DOHH2 (cell line): ENCODE measurements around the gene TIAM2.

Experiments
- H3F3A ChIP-seq: fragments of 200-600 bp; sonication (generic), shearing (Covaris generic); 2 replicates; pipeline ENCODE4 v1.6.0; 2016; ENCODE audit warnings: antibody characterized with exemption, mild to moderate bottlenecking; ENCODE audit not compliant: control insufficient read depth, insufficient read depth
- H3K27ac ChIP-seq: fragments of 200-600 bp; sonication (generic); 2 replicates; pipeline ENCODE4 v1.5.1; 2014; ENCODE audit warnings: low read depth, mild to moderate bottlenecking, low read length, moderate library complexity
- H3K27me3 ChIP-seq: fragments of 200-600 bp; sonication (generic); 2 replicates; pipeline ENCODE4 v1.6.1; 2014; ENCODE audit warnings: mild to moderate bottlenecking, low read length, mixed read lengths; ENCODE audit not compliant: control insufficient read depth
- H3K36me3 ChIP-seq: fragments of 200-600 bp; sonication (generic); 2 replicates; pipeline ENCODE4 v1.6.1; 2014; ENCODE audit warnings: mild to moderate bottlenecking, low read length, moderate library complexity, mixed read lengths; ENCODE audit not compliant: control insufficient read depth
- H3K4me1 ChIP-seq: fragments of 200-600 bp; sonication (generic); 2 replicates; pipeline ENCODE4 v1.6.1; 2014; ENCODE audit warnings: mild to moderate bottlenecking, low read length, mixed read lengths; ENCODE audit not compliant: control insufficient read depth
- H3K4me2 ChIP-seq: fragments of 200-600 bp; sonication (generic); 2 replicates; pipeline ENCODE4 v1.6.0; 2014; ENCODE audit warnings: mild to moderate bottlenecking, low read length, moderate library complexity
- H3K4me3 ChIP-seq: fragments of 200-600 bp; sonication (generic); 2 replicates; pipeline ENCODE4 v1.5.1; 2014; ENCODE audit warnings: mild to moderate bottlenecking, low read length, mixed read lengths
- H3K79me2 ChIP-seq: fragments of 200-600 bp; sonication (generic); 2 replicates; pipeline ENCODE4 v1.6.1; 2014; ENCODE audit warnings: mild to moderate bottlenecking, low read length, mixed read lengths; ENCODE audit not compliant: control insufficient read depth
- H3K9me2 ChIP-seq: fragments of 200-600 bp; sonication (generic); replicated peaks from 2 replicates; pipeline ENCODE4 v1.6.1; 2014; ENCODE audit warnings: mild to moderate bottlenecking, low read length, mixed read lengths; ENCODE audit not compliant: control insufficient read depth
- H3K9me3 ChIP-seq: fragments of 200-600 bp; sonication (generic); 2 replicates; pipeline ENCODE4 v1.6.1; 2014; ENCODE audit warnings: antibody characterized with exemption, low read length, mixed read lengths; ENCODE audit not compliant: control insufficient read depth, insufficient read depth
- H4K20me1 ChIP-seq: fragments of 200-600 bp; sonication (generic); 2 replicates; pipeline ENCODE4 v1.6.0; 2014; ENCODE audit warnings: low read depth, mild to moderate bottlenecking, antibody characterized with exemption, low read length, moderate library complexity; ENCODE audit not compliant: control insufficient read depth, insufficient read depth
- CTCF ChIP-seq: fragments of 200-600 bp; sonication (generic); IDR thresholded peaks from one replicate; pipeline ENCODE4 v1.5.1; 2014; ENCODE audit warnings: antibody characterized with exemption, mild to moderate bottlenecking, low read depth, low read length; ENCODE audit not compliant: poor library complexity, severe bottlenecking
- EZH2phosphoT487 ChIP-seq: fragments of 200-600 bp; sonication (generic); IDR thresholded peaks from 2 replicates; pipeline ENCODE4 v1.6.1; 2017; ENCODE audit warnings: borderline replicate concordance, mild to moderate bottlenecking, antibody characterized with exemption, low read length, moderate library complexity, mixed read lengths

Gene TIAM2

GRCh38 chr6:155212106-155212505, 217.0 kb downstream of the TIAM2 start:
- H3K4me1 ChIP-seq = no peaks in the 10 kb centered on the region
- no peaks in the 10 kb centered on the region for H3K27me3 ChIP-seq

GRCh38 chr6:155212616-155213380, 217.7 kb downstream of the TIAM2 start:
- H3K4me3 ChIP-seq = no peak overlapping the region
- no peaks in the 10 kb centered on the region for H3K9me3 ChIP-seq
- H4K20me1 ChIP-seq = no peaks in the 10 kb centered on the region
- no peak overlapping the region for H3K4me2 ChIP-seq
- H3F3A ChIP-seq = no peaks in the 10 kb centered on the region
- no peaks in the 10 kb centered on the region for H3K79me2 ChIP-seq
- H3K36me3 ChIP-seq = no peaks in the 10 kb centered on the region
- H3K4me1 ChIP-seq = no peaks in the 10 kb centered on the region
- no peaks in the 10 kb centered on the region for H3K27me3 ChIP-seq
- TF ChIP-seq CTCF = no peak
- no peak for TF ChIP-seq EZH2phosphoT487
- no peak overlapping the region for H3K27ac ChIP-seq
- no peaks in the 10 kb centered on the region for H3K9me2 ChIP-seq

More at GRCh38 chr6:155212106-155212505, 217.0 kb downstream of the TIAM2 start:
- Histone ChIP-seq H4K20me1 (no peaks in the 10 kb centered on the region), H3K4me2 (no peak overlapping the region), H3K9me3 (no peaks in the 10 kb centered on the region), H3K36me3 (no peaks in the 10 kb centered on the region), H3K79me2 (no peaks in the 10 kb centered on the region), H3K4me3 (no peak overlapping the region), H3K27ac (no peak overlapping the region), H3K9me2 (no peaks in the 10 kb centered on the region), H3F3A (no peaks in the 10 kb centered on the region)
- TF ChIP-seq EZH2phosphoT487 = no peak
- no peak for TF ChIP-seq CTCF

- Histone ChIP-seq H3K4me2 (no peak overlapping the region), H4K20me1 (no peaks in the 10 kb centered on the region), H3K9me2 (no peaks in the 10 kb centered on the region), H3K36me3 (no peaks in the 10 kb centered on the region), H3K79me2 (no peaks in the 10 kb centered on the region), H3K27me3 (no peaks in the 10 kb centered on the region), H3K4me3 (no peak overlapping the region), H3F3A (no peaks in the 10 kb centered on the region), H3K4me1 (no peaks in the 10 kb centered on the region), H3K9me3 (no peaks in the 10 kb centered on the region), H3K27ac (no peak overlapping the region)
- no peak for TF ChIP-seq CTCF
Measured at GRCh38 chr6:155213611-155214372, 218.7 kb downstream of the TIAM2 start.
